GM12878 (cell line): ENCODE measurements around the gene HUNK. TPM values are rescaled to one million over a fixed set of nuclear protein-coding genes. Genes with fewer than 3 reads are reported as not detected.

Experiments
- ATAC-seq: fragments of 200-7000 bp; cut with Tn5 transposase; 3 replicates; pipeline ENCODE4 v1.9.1; 2020; ENCODE audit warnings: mild to moderate bottlenecking, moderate library complexity
- BruUV-seq: library from RNA; stranded (reverse); fragments of 400-500 nt; replicated peaks from 2 replicates; lab custom pipeline; 2021; lab: Mats Ljungman, UMichigan
- CTCF ChIA-PET: fragments of 300-600 bp; sonication (Branson Sonifier 250); formaldehyde crosslinking; extraction: SDS; loops from one replicate; lab custom pipeline; 2021; ENCODE audit warnings: inconsistent platforms; lab: Yijun Ruan, JAX
- POLR2A ChIA-PET: fragments of 350-600 bp; formaldehyde crosslinking; extraction: SDS; loops from one replicate; lab custom pipeline; 2021; ENCODE audit warnings: inconsistent platforms; lab: Charles Lee
- RAD21 ChIA-PET: fragments of 300-600 bp; sonication (Branson Sonifier 250); formaldehyde crosslinking; loops from one replicate; lab custom pipeline; 2023; ENCODE audit warnings: antibody characterized with exemption; ENCODE audit not compliant: unreplicated experiment; lab: Charles Lee
- SMC1A ChIA-PET: fragments of 300-600 bp; sonication (Branson Sonifier 250); formaldehyde crosslinking; loops from one replicate; lab custom pipeline; 2023; ENCODE audit not compliant: unreplicated experiment, uncharacterized antibody; lab: Charles Lee
- DNase-seq: peaks from one replicate; pipeline ENCODE4 v3.0.0-alpha.2; 2011; ENCODE audit warnings: low read depth, low spot score
- FAIRE-seq: peaks from 3 replicates; lab custom pipeline; 2011; peaks lifted over from hg19 to GRCh38; lab: Jason Lieb, UNC
- H2AFZ ChIP-seq: 2 replicates; pipeline ENCODE4 v1.6.0; 2011; ENCODE audit warnings: low read depth, low read length, control low read depth; ENCODE audit not compliant: control insufficient read depth
- H3K27ac ChIP-seq: 2 replicates; pipeline ENCODE4 v1.5.1; 2011; ENCODE audit warnings: control low read depth; ENCODE audit not compliant: control insufficient read depth, insufficient read depth
- H3K27me3 ChIP-seq, 2 experiments: replicated peaks in 1 of 2; 2 replicates each; pipeline versions ENCODE4 v1.6.0 to v1.6.1; 2011; ENCODE audit warnings: low read length in 1 of 2; ENCODE audit not compliant: control insufficient read depth in 2 of 2, insufficient read depth in 2 of 2
- H3K36me3 ChIP-seq, 2 experiments: 2 replicates each; pipeline ENCODE4 v1.5.1; 2011; ENCODE audit warnings: low read length in 1 of 2; ENCODE audit not compliant: control insufficient read depth in 2 of 2, insufficient read depth in 2 of 2
- H3K4me1 ChIP-seq: 2 replicates; pipeline ENCODE4 v1.6.1; 2011; ENCODE audit warnings: mild to moderate bottlenecking, low read length, moderate library complexity, mixed read lengths; ENCODE audit not compliant: control insufficient read depth, insufficient read depth
- H3K4me2 ChIP-seq: 2 replicates; pipeline ENCODE4 v1.6.0; 2011; ENCODE audit warnings: control low read depth; ENCODE audit not compliant: control insufficient read depth, insufficient read depth
- H3K4me3 ChIP-seq: fragments of 200-600 bp; sonication (generic); 2 replicates; pipeline ENCODE4 v1.5.1; 2016
- H3K79me2 ChIP-seq: 2 replicates; pipeline ENCODE4 v1.6.0; 2011; ENCODE audit warnings: low read length; ENCODE audit not compliant: control insufficient read depth, insufficient read depth
- H3K9ac ChIP-seq: 2 replicates; pipeline ENCODE4 v1.8.0; 2011; ENCODE audit warnings: low read length, control low read depth, mixed read lengths; ENCODE audit not compliant: control insufficient read depth, insufficient read depth
- H3K9me3 ChIP-seq: replicated peaks from 3 replicates; pipeline ENCODE4 v1.5.1; 2011; ENCODE audit warnings: mild to moderate bottlenecking, low read length; ENCODE audit not compliant: control insufficient read depth, insufficient read depth
- H4K20me1 ChIP-seq: 2 replicates; pipeline ENCODE4 v1.6.0; 2011; ENCODE audit not compliant: control insufficient read depth, insufficient read depth
- HDAC6 ChIP-seq: fragments of 200-600 bp; sonication (generic); IDR thresholded peaks from one replicate; pipeline ENCODE4 v1.8.0; 2017; ENCODE audit warnings: antibody characterized with exemption; ENCODE audit not compliant: unreplicated experiment
- HDGF ChIP-seq: fragments of 450-650 bp; IDR thresholded peaks from 2 replicates; pipeline ENCODE4 v1.6.1; 2016; ENCODE audit warnings: antibody characterized with exemption
- KLF5 ChIP-seq: fragments of 450-650 bp; IDR thresholded peaks from 2 replicates; pipeline ENCODE4 v1.6.1; 2014; ENCODE audit warnings: mild to moderate bottlenecking; ENCODE audit not compliant: partially characterized antibody
- SMARCA5 ChIP-seq: fragments of 450-650 bp; IDR thresholded peaks from 2 replicates; pipeline ENCODE4 v1.6.1; 2017; ENCODE audit warnings: mild to moderate bottlenecking
- WGBS: methylation state at CpG from one replicate; pipeline ENCODE4 v1.1.6; 2016; ENCODE audit warnings: low lambda C conversion rate; ENCODE audit not compliant: insufficient replicate concordance, insufficient coverage; ENCODE audit errors: missing lambda C conversion rate; 5-methylcytosine and 5-hydroxymethylcytosine counted together
- in situ Hi-C: fragments of 300-500 bp; cut with MboI; formaldehyde crosslinking; loops from 9 replicates; pipeline ENCODE4 v1.14.3; 2018; ENCODE audit warnings: mixed read lengths
- intact Hi-C: fragments of 100-400 bp; cut with micrococcal nuclease; formaldehyde crosslinking; loops from one replicate; pipeline ENCODE4 v1.14.2; 2022; ENCODE audit not compliant: unreplicated experiment
- polyA plus RNA-seq, 11 experiments: library from polyadenylated mRNA; depleted of rRNA in 4 of 11; unstranded in 6 of 11; stranded (reverse) in 5 of 11; fragments of >200 nt; fragmentation: Nextera tagmentation in 4 of 11; fragmentation: Illumina TruSeq in 1 of 11; extraction: Ambion mirVana in 4 of 11; extraction: Trizol in 1 of 11; gene quantifications; 1 replicate in 1 of 11; 2 replicates in 10 of 11; pipeline versions ENCODE4 v1.2.1 to v1.2.3, GENCODE V29; 2011 to 2016; ENCODE audit warnings: inconsistent platforms in 2 of 11, missing spikeins in 2 of 11, low read depth in 1 of 11
- total RNA-seq, 4 experiments: library from RNA; depleted of rRNA in 3 of 4; stranded (reverse); fragments of >200 nt in 3 of 4; fragmentation: Illumina TruSeq in 1 of 4; extraction: Trizol in 1 of 4; gene quantifications; 2 replicates each; pipeline versions ENCODE4 v1.2.1 to v1.2.3, GENCODE V29; 2013 to 2021
- TF ChIP-seq, protein P1 (sequence below): fragments of 450-650 bp; IDR thresholded peaks from 2 replicates; pipeline ENCODE4 v1.6.1; 2017; ENCODE audit warnings: low read depth, mild to moderate bottlenecking, moderate library complexity

The HUNK gene
- total and polyA plus RNA-seq, 10 of the 15 experiments (the other 5 are each of a cell fraction or from before 2014, with no cell fraction given): under 0.01 to 0.14 (median 0.03) TPM; not detected in 7

DNA sequence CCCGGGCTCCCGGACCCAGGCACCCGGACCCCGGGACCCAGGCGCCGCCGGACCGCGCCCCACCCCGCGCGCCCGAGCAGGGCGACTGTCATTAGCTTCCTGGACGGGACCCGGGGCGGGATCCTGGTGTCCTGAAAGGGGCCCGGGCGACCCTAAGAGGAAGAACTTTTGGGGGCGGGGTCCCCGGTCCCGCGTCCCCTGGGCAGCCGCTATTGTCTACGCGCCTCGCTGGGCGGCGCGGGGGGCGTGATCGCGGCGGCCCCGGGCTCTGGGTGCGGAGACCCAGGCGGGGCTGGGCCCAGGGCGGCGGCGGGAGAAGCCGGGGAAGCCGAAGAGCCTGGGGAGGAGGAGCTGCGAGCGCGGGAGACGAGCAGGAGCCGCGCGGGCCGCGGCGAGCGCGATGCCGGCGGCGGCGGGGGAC lies 465 bp downstream of the HUNK start:
- no peak overlapping the region; the same call in 1 of the 2 replicates for H3K4me3 ChIP-seq
- no peak overlapping the region for H2AFZ ChIP-seq
- H3K27ac ChIP-seq: no peak overlapping the region
- 6% methylated on average over 36 of the region's 58 CpGs for WGBS
- no peaks in the 10 kb centered on the region for H3K4me1 ChIP-seq
- H3K4me2 ChIP-seq: 0 out of 2 replicates have a peak overlapping the region, but pooled peaks have one; percentile 17
- ChIA-PET POLR2A (no interaction called here), SMC1A (no interaction called here), CTCF (interaction anchor here (0.6 kb wide), 1 partner anchor 25 kb away, joined by 3 read pairs; no protein-coding TSS in a partner anchor), RAD21 (no interaction called here)
- no peaks in the 10 kb centered on the region for H3K36me3 ChIP-seq
- H3K9ac ChIP-seq: no peak overlapping the region
- in situ Hi-C loops: no loop called here
- intact Hi-C loops: no loop called here
- BruUV-seq: no TSS peak
- no peaks in the 10 kb centered on the region for H3K79me2 ChIP-seq
- DNase-seq (no peak), FAIRE-seq (no peak), ATAC-seq (no peak)
- H3K9me3 ChIP-seq: no peaks in the 10 kb centered on the region
- H4K20me1 ChIP-seq: no peaks in the 10 kb centered on the region
- H3K27me3 ChIP-seq: peaks cover 5 to 22% of the 10 kb centered on the region in 2 experiments
- TF ChIP-seq KLF5 (no peak), HDAC6 (peak; percentile 11), HDGF (no peak), SMARCA5 (no peak)
- TF ChIP-seq, protein P1, sequence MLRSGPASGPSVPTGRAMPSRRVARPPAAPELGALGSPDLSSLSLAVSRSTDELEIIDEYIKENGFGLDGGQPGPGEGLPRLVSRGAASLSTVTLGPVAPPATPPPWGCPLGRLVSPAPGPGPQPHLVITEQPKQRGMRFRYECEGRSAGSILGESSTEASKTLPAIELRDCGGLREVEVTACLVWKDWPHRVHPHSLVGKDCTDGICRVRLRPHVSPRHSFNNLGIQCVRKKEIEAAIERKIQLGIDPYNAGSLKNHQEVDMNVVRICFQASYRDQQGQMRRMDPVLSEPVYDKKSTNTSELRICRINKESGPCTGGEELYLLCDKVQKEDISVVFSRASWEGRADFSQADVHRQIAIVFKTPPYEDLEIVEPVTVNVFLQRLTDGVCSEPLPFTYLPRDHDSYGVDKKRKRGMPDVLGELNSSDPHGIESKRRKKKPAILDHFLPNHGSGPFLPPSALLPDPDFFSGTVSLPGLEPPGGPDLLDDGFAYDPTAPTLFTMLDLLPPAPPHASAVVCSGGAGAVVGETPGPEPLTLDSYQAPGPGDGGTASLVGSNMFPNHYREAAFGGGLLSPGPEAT: no peak
